A549 (cell line): ENCODE data around the gene IL1RAP. TPM values are rescaled to one million over a fixed set of nuclear protein-coding genes. Genes with fewer than 3 reads are reported as not detected.
A peak's percentile ranks its signal among the peaks of the same experiment; 100 is the strongest.

Source experiments
- ATAC-seq, 2 experiments: fragments of 200-7000 bp in 1 of 2; fragments of >200 bp in 1 of 2; cut with Nextera tagmentation in 1 of 2; cut with Tn5 transposase in 1 of 2; 3 replicates each; pipeline versions ENCODE4 v1.8.0 to v1.9.1; 2018 to 2020; ENCODE audit warnings: mild to moderate bottlenecking in 1 of 2, moderate library complexity in 1 of 2
- CTCF ChIA-PET: fragments of 300-600 bp; sonication (Branson Sonifier 250); formaldehyde crosslinking; extraction: SDS; loops from one replicate; lab custom pipeline; 2021; ENCODE audit warnings: antibody characterized with exemption, inconsistent platforms; lab: Yijun Ruan, JAX
- POLR2A ChIA-PET: fragments of 350-600 bp; formaldehyde crosslinking; extraction: SDS; loops from one replicate; lab custom pipeline; 2021; ENCODE audit warnings: antibody characterized with exemption, inconsistent platforms; lab: Yijun Ruan, JAX
- DNase-seq, 2 experiments: peaks; one replicate each; pipeline versions ENCODE4 v3.0.0 to v3.0.0-alpha.2; 2011 to 2016; ENCODE audit warnings: low read depth in 1 of 2, low spot score in 1 of 2
- FAIRE-seq: peaks from 2 replicates; lab custom pipeline; 2011; peaks lifted over from hg19 to GRCh38; lab: Jason Lieb, UNC
- H3K27ac ChIP-seq, 2 experiments: fragments of >200 bp; sonication (Bioruptor Twin); formaldehyde crosslinking; 3 replicates each; pipeline ENCODE4 v1.5.1; 2016 to 2017
- H3K4me1 ChIP-seq: fragments of >200 bp; sonication (Bioruptor Twin); formaldehyde crosslinking; 3 replicates; pipeline ENCODE4 v1.6.1; 2016
- H3K4me2 ChIP-seq: fragments of >200 bp; sonication (Bioruptor Twin); formaldehyde crosslinking; 3 replicates; pipeline ENCODE4 v1.6.1; 2016
- H3K4me3 ChIP-seq: fragments of >200 bp; sonication (Bioruptor Twin); formaldehyde crosslinking; 3 replicates; pipeline ENCODE4 v1.5.1; 2016
- H3K9me3 ChIP-seq: fragments of >200 bp; sonication (Bioruptor Twin); formaldehyde crosslinking; 3 replicates; pipeline ENCODE4 v1.6.1; 2016
- CBX8 ChIP-seq: fragments of 200-600 bp; sonication (generic); IDR thresholded peaks from 2 replicates; pipeline ENCODE4 v1.6.1; 2016
- CEBPB ChIP-seq, 2 experiments: fragments of >200 bp in 1 of 2; sonication (Bioruptor Twin) in 1 of 2; formaldehyde crosslinking in 1 of 2; IDR thresholded peaks; 2 replicates each; pipeline ENCODE4 v1.6.1; 2012 to 2016
- CHD2 ChIP-seq: fragments of 150-350 bp; IDR thresholded peaks from 2 replicates; pipeline ENCODE4 v1.6.1; 2014; ENCODE audit warnings: low read length; ENCODE audit not compliant: partially characterized antibody
- CHD4 ChIP-seq: fragments of 200-600 bp; sonication (generic); IDR thresholded peaks from 2 replicates; pipeline ENCODE4 v1.6.1; 2016; ENCODE audit warnings: antibody characterized with exemption, mild to moderate bottlenecking, borderline replicate concordance
- EHF ChIP-seq: fragments of 250-450 bp; sonication (Bioruptor Pico); IDR thresholded peaks from 2 replicates; pipeline ENCODE4 v1.5.0; 2020; ENCODE audit warnings: mild to moderate bottlenecking
- EP300 ChIP-seq, 2 experiments: fragments of >200 bp; sonication (Bioruptor Twin); formaldehyde crosslinking; IDR thresholded peaks; 2 replicates in 1 of 2; 3 replicates in 1 of 2; pipeline ENCODE4 v1.6.1; 2016 to 2017
- ESRRA ChIP-seq: fragments of 150-350 bp; IDR thresholded peaks from 2 replicates; pipeline ENCODE4 v1.6.1; 2014; ENCODE audit warnings: mild to moderate bottlenecking, low read length, borderline replicate concordance
- FOSB ChIP-seq: fragments of 250-450 bp; sonication (Bioruptor Pico); IDR thresholded peaks from 2 replicates; pipeline ENCODE4 v1.5.0; 2020; ENCODE audit warnings: mild to moderate bottlenecking, moderate library complexity
- FOSL2 ChIP-seq, 2 experiments: fragments of 450-650 bp in 1 of 2; fragments of >200 bp in 1 of 2; sonication (Bioruptor Twin) in 1 of 2; formaldehyde crosslinking; IDR thresholded peaks; 2 replicates each; pipeline versions ENCODE4 v1.5.0 to v1.6.1; 2016 to 2020; ENCODE audit warnings: mild to moderate bottlenecking in 1 of 2, moderate library complexity in 1 of 2
- FOXS1 ChIP-seq: fragments of 250-450 bp; sonication (Bioruptor Pico); IDR thresholded peaks from 2 replicates; pipeline ENCODE4 v1.5.0; 2020; ENCODE audit warnings: mild to moderate bottlenecking, moderate library complexity
- GATA3 ChIP-seq: IDR thresholded peaks from 2 replicates; pipeline ENCODE4 v1.6.1; 2012; ENCODE audit warnings: borderline replicate concordance
- HOXA7 ChIP-seq: fragments of 250-450 bp; sonication (Bioruptor Pico); IDR thresholded peaks from 2 replicates; pipeline ENCODE4 v1.5.0; 2020; ENCODE audit warnings: mild to moderate bottlenecking, moderate library complexity
- JUN ChIP-seq, 2 experiments: fragments of >200 bp; sonication (Bioruptor Twin); formaldehyde crosslinking; IDR thresholded peaks; 2 replicates in 1 of 2; 3 replicates in 1 of 2; pipeline ENCODE4 v1.6.1; 2016 to 2017
- MAFK ChIP-seq: fragments of 450-650 bp; IDR thresholded peaks from 2 replicates; pipeline ENCODE4 v1.6.1; 2014; ENCODE audit not compliant: partially characterized antibody
- RAD21 ChIP-seq, 2 experiments: fragments of >200 bp in 1 of 2; sonication (Bioruptor Twin) in 1 of 2; formaldehyde crosslinking in 1 of 2; IDR thresholded peaks in 1 of 2; conservative IDR thresholded peaks in 1 of 2; 2 replicates in 1 of 2; 3 replicates in 1 of 2; pipeline ENCODE4 v1.6.1; 2012 to 2018; ENCODE audit warnings: inconsistent platforms in 1 of 2
- RARB ChIP-seq: fragments of 250-450 bp; sonication (Bioruptor Pico); IDR thresholded peaks from 2 replicates; pipeline ENCODE4 v1.8.0; 2021; ENCODE audit warnings: mild to moderate bottlenecking, moderate library complexity
- RFX5 ChIP-seq: fragments of 450-650 bp; IDR thresholded peaks from 2 replicates; pipeline ENCODE4 v1.7.1; 2014; ENCODE audit warnings: antibody characterized with exemption, mild to moderate bottlenecking, moderate library complexity
- SMC3 ChIP-seq: fragments of >200 bp; sonication (Bioruptor Twin); formaldehyde crosslinking; IDR thresholded peaks from 3 replicates; pipeline ENCODE4 v1.6.1; 2018; ENCODE audit warnings: inconsistent platforms
- SREBF2 ChIP-seq: fragments of 450-650 bp; IDR thresholded peaks from 2 replicates; pipeline ENCODE4 v1.6.1; 2014; ENCODE audit warnings: mild to moderate bottlenecking, moderate library complexity
- TFCP2L1 ChIP-seq: fragments of 250-450 bp; sonication (Bioruptor Pico); IDR thresholded peaks from 2 replicates; pipeline ENCODE4 v1.5.0; 2021; ENCODE audit warnings: mild to moderate bottlenecking
- ZC3H11A ChIP-seq: fragments of 450-650 bp; IDR thresholded peaks from 2 replicates; pipeline ENCODE4 v1.6.1; 2014; ENCODE audit warnings: antibody characterized with exemption, mild to moderate bottlenecking
- ZNF302 ChIP-seq: fragments of 250-450 bp; sonication (Bioruptor Pico); IDR thresholded peaks from 2 replicates; pipeline ENCODE4 v1.9.0; 2021; ENCODE audit warnings: inconsistent platforms, mild to moderate bottlenecking, moderate library complexity
- WGBS: methylation state at CpG from one replicate; pipeline ENCODE4 v1.1.6; 2017; ENCODE audit errors: missing lambda C conversion rate; 5-methylcytosine and 5-hydroxymethylcytosine counted together
- polyA plus RNA-seq, 4 experiments: library from polyadenylated mRNA; depleted of rRNA in 3 of 4; stranded (reverse); fragments of >200 nt; fragmentation: RNase III in 1 of 4; extraction: RNeasy Plus Mini Kit Qiagen cat#74134 plus additional on column Dnase treatment in 1 of 4; gene quantifications; 2 replicates in 3 of 4; 3 replicates in 1 of 4; pipeline ENCODE4 v1.2.3, GENCODE V29; 2011 to 2017
- TF ChIP-seq, protein P1 (sequence below): fragments of 150-350 bp; IDR thresholded peaks from 2 replicates; pipeline ENCODE4 v1.6.1; 2014; ENCODE audit warnings: low read depth, mild to moderate bottlenecking, low read length
- TF ChIP-seq, protein P2 (sequence below): fragments of 200-600 bp; sonication (generic); IDR thresholded peaks from 2 replicates; pipeline ENCODE4 v1.6.1; 2016; ENCODE audit warnings: antibody characterized with exemption, mild to moderate bottlenecking, moderate library complexity
- TF ChIP-seq, protein P3 (sequence below): IDR thresholded peaks from 2 replicates; pipeline ENCODE4 v1.6.1; 2012; ENCODE audit warnings: low read depth, borderline replicate concordance

Gene IL1RAP
- polyA plus RNA-seq, 2 of the 4 experiments (the other 2 are of a cell fraction): 3.9 to 18.5 TPM

DNA sequence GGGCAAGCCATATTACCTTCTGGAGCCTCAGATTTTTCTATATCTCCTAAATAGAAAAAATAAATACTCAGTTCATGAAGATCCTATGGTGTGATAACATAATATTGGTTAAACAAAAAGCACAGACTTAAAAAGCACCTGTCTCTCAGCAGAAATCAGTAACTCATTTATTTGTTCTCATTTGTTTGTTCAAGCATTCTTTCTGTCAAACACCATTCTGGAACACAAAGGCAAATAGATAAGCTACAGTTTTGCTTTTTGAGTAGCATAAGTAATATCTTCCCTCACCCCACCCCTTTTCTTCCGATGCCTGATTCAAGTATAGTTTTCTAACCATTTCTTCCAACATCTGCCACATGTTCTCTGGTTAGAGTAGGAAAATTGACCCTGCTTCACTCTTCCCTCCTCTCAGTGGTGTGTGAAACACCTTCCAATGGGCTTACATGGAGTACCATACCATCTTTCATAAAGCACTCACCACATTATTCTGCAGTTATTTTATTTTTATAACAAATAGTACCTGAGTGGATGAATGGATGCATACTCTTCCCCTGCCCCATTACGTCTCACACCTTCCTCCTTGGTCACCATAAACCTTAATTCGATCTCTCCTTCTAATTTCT, 8.4 kb upstream of the IL1RAP start:
- no peak for TF ChIP-seq FOXS1 (CRISPR knock-in tag)
- no peak for TF ChIP-seq EP300 (IDR thresholded peaks at IDR 0.05)
- TF ChIP-seq EHF (CRISPR knock-in tag): no peak
- TF ChIP-seq RFX5: no peak
- no peak for TF ChIP-seq ESRRA
- TF ChIP-seq SMC3: no peak
- TF ChIP-seq CEBPB (IDR thresholded peaks at IDR 0.05): no peak
- no peak for TF ChIP-seq CHD2
- TF ChIP-seq SREBF2: no peak
- no peak for TF ChIP-seq CBX8
- no peak for TF ChIP-seq FOSL2 (IDR thresholded peaks at IDR 0.05)
- TF ChIP-seq FOSL2 (CRISPR knock-in tag; IDR thresholded peaks at IDR 0.05): no peak
- TF ChIP-seq ZNF302 (CRISPR knock-in tag): no peak
- no peak for TF ChIP-seq MAFK
- no peak for TF ChIP-seq RAD21 (conservative IDR thresholded peaks at IDR 0.05 in 1 of 2, IDR thresholded peaks at IDR 0.05 in 1 of 2)
- TF ChIP-seq RARB (CRISPR knock-in tag): no peak
- TF ChIP-seq, protein P1, sequence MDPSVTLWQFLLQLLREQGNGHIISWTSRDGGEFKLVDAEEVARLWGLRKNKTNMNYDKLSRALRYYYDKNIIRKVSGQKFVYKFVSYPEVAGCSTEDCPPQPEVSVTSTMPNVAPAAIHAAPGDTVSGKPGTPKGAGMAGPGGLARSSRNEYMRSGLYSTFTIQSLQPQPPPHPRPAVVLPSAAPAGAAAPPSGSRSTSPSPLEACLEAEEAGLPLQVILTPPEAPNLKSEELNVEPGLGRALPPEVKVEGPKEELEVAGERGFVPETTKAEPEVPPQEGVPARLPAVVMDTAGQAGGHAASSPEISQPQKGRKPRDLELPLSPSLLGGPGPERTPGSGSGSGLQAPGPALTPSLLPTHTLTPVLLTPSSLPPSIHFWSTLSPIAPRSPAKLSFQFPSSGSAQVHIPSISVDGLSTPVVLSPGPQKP: no peak
- TF ChIP-seq JUN (IDR thresholded peaks at IDR 0.05): no peak
- POLR2A ChIA-PET: interaction anchor here (1.1 kb wide), 1 partner anchor 8 kb away, joined by 5 read pairs; the partner anchor contains the start of gene IL1RAP
- FAIRE-seq: no peak
- Histone ChIP-seq H3K4me2 (peak overlapping the region; percentile 61), H3K4me1 (peaks cover 16% of the 10 kb centered on the region), H3K4me3 (no peak overlapping the region), H3K9me3 (no peaks in the 10 kb centered on the region), H3K27ac (no peak overlapping the region)
- CTCF ChIA-PET: interaction anchor here (1.6 to 1.7 kb wide), 2 partner anchors 8 to 194 kb away, joined by 6 to 7 read pairs; partner anchors contain the start of gene IL1RAP
- ATAC-seq: no peak
- no peak for DNase-seq
- 30% methylated on average over 3 of the region's 3 CpGs for WGBS

DNA sequence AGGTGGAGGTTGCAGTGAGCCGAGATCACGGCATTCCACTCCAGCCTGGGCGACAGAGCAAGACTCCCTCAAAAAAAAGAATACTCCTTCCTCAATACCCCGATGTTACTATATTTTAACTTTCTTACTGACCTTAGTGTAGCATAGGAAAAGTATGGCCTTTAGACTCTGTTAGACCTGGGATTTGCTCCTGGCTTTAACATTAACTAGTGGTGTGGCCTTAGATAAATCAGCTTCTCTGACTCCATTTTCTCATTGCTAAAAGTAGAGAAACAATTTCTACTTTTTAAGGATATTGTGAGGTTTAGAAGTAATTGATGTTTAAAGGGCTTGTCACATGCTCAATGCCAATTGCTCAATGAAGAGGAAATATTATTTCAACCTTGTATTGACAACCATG, 7.6 kb upstream of the IL1RAP start:
- H3K9me3 ChIP-seq: no peaks in the 10 kb centered on the region
- CTCF ChIA-PET: interaction anchor here (1.4 kb wide), 1 partner anchor 9 kb away, joined by 4 read pairs; no protein-coding TSS in a partner anchor
- peaks cover 16% of the 10 kb centered on the region for H3K4me1 ChIP-seq
- no peak overlapping the region for H3K4me3 ChIP-seq
- no peak overlapping the region for H3K4me2 ChIP-seq
- no peak overlapping the region for H3K27ac ChIP-seq
- WGBS: 96% methylated on average over 4 of the region's 4 CpGs
- DNase-seq: no peak
- POLR2A ChIA-PET: no interaction called here
- no peak for ATAC-seq
- no peak for FAIRE-seq
- TF ChIP-seq FOSL2 (IDR thresholded peaks at IDR 0.05) (no peak), FOSL2 (CRISPR knock-in tag; IDR thresholded peaks at IDR 0.05) (no peak), ZC3H11A (no peak)

DNA sequence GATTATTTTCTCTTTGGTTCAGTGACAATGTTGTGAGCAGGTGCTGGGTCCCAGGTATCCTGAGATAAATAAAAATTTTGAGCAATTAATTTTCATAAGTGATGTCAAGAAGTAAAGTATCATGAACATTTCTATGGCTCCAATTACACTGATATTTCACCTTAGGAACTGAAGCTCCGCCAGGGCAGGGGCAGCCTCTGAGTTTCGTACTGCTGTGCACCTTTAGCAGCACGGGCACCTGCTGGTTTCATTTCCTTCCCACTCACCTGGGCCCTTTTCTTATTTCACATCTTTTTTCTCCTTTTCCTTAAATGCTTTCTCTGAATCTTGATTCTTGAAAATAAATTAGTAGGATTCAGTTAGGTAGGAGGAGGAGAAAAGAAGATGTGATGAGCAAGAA, 1.2 kb upstream of the IL1RAP start:
- peaks cover 32% of the 10 kb centered on the region for H3K4me1 ChIP-seq
- WGBS: 98% methylated on average over 3 of the region's 3 CpGs
- ChIA-PET CTCF (interaction anchor here (1.0 to 1.8 kb wide), 8 partner anchors 8 to 190 kb away, joined by 3 to 11 read pairs (median 3); partner anchors contain the start of gene CLDN1), POLR2A (interaction anchor here (0.6 to 2.6 kb wide), 5 partner anchors 21 to 184 kb away, joined by 3 to 31 read pairs (median 4); no protein-coding TSS in a partner anchor)
- TF ChIP-seq ZNF302 (CRISPR knock-in tag) (no peak), GATA3 (no peak), CHD4 (no peak), EP300 (IDR thresholded peaks at IDR 0.05) (no peak), FOSB (CRISPR knock-in tag) (no peak), CHD2 (no peak), TFCP2L1 (CRISPR knock-in tag) (no peak), HOXA7 (CRISPR knock-in tag) (no peak)
- TF ChIP-seq, protein P2, sequence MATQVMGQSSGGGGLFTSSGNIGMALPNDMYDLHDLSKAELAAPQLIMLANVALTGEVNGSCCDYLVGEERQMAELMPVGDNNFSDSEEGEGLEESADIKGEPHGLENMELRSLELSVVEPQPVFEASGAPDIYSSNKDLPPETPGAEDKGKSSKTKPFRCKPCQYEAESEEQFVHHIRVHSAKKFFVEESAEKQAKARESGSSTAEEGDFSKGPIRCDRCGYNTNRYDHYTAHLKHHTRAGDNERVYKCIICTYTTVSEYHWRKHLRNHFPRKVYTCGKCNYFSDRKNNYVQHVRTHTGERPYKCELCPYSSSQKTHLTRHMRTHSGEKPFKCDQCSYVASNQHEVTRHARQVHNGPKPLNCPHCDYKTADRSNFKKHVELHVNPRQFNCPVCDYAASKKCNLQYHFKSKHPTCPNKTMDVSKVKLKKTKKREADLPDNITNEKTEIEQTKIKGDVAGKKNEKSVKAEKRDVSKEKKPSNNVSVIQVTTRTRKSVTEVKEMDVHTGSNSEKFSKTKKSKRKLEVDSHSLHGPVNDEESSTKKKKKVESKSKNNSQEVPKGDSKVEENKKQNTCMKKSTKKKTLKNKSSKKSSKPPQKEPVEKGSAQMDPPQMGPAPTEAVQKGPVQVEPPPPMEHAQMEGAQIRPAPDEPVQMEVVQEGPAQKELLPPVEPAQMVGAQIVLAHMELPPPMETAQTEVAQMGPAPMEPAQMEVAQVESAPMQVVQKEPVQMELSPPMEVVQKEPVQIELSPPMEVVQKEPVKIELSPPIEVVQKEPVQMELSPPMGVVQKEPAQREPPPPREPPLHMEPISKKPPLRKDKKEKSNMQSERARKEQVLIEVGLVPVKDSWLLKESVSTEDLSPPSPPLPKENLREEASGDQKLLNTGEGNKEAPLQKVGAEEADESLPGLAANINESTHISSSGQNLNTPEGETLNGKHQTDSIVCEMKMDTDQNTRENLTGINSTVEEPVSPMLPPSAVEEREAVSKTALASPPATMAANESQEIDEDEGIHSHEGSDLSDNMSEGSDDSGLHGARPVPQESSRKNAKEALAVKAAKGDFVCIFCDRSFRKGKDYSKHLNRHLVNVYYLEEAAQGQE: no peak
- TF ChIP-seq, protein P1: no peak
- TF ChIP-seq, protein P3, sequence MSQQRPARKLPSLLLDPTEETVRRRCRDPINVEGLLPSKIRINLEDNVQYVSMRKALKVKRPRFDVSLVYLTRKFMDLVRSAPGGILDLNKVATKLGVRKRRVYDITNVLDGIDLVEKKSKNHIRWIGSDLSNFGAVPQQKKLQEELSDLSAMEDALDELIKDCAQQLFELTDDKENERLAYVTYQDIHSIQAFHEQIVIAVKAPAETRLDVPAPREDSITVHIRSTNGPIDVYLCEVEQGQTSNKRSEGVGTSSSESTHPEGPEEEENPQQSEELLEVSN: no peak
- DNase-seq: no peak
- no peaks in the 10 kb centered on the region for H3K9me3 ChIP-seq
- H3K4me2 ChIP-seq: peak overlapping the region; percentile 85; the same call in 2 of the 3 replicates
- no peak for FAIRE-seq
- peak overlapping the region; percentile 77 to 88; a peak in 5 of 6 replicates for H3K27ac ChIP-seq
- no peak for ATAC-seq
- H3K4me3 ChIP-seq: peak overlapping the region; percentile 85; the same call in 1 of the 3 replicates
